Esophagus squamous epithelium (tissue), 4 donors: ENCODE measurements around the gene FPR2.

Source experiments
- CTCF ChIP-seq, 6 experiments: fragments of 450-650 bp in 4 of 6; fragments of 200-600 bp in 2 of 6; sonication (generic) in 2 of 6; IDR thresholded peaks; one replicate each; pipeline ENCODE4 v1.5.1; 2016 to 2019; ENCODE audit warnings: antibody characterized with exemption in 6 of 6, mild to moderate bottlenecking in 4 of 6, moderate library complexity in 4 of 6
- POLR2A ChIP-seq, 4 donors: fragments of 450-650 bp; IDR thresholded peaks; one replicate each; pipeline ENCODE4 v1.6.1; 2017; ENCODE audit warnings: antibody characterized with exemption in 4 of 4, mild to moderate bottlenecking in 4 of 4, moderate library complexity in 3 of 4

GRCh38 chr19:51765086-51765485 is 4.1 kb downstream of the FPR2 start:
- TF ChIP-seq CTCF (IDR thresholded peaks at IDR 0.05) (no peak), POLR2A (IDR thresholded peaks at IDR 0.05) (no peak)
